ENCODE results near the gene ITPA. TPM values are rescaled to one million over a fixed set of nuclear protein-coding genes. Genes with fewer than 3 reads are reported as not detected.

The ITPA gene
- total RNA-seq, 1 experiment from 2014 or later: 117 TPM

DNA sequence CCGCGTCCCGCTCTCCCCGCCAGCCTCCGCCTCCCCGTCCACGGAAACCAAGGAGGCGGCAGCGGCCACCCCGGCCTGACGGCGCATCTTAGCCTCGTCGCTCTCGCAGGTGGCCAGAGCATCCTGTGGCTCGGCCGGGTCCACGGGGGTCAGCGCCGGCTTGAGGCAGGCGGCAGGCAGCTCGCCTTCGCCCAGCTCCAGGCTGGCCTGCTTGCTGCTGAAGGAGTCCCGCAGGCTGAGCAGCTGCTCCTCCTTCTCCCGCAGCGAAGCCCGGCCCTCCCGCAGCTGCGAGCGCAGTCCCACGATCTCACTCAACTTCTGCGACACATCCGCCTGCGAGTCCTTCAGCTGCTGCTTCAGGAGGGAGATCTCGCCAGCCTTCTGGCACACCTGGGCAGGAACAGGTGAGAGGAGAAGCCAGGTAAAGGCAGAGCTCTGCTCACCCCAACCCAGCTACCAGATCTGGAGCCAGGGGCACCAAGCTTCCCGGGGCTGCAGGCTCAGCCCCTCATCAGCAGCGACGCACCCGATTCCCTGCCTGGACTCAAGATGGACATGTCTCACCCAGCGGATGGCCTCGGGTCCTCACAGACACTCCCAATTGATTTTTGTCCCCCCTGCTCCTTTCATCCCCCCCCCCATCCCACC, 44.4 kb upstream of the ITPA start:
- peak overlapping the region; percentile 57 for H3K4me3 ChIP-seq (ENCODE audit: low read length)
- peak overlapping the region; percentile 76 for H2AFZ ChIP-seq (ENCODE audit: low read length)
- H3K79me2 ChIP-seq (ENCODE audit: low read length): peaks cover 2% of the 10 kb centered on the region
- no peaks in the 10 kb centered on the region for H3K36me3 ChIP-seq (ENCODE audit: low read depth, low read length)
- H3K9ac ChIP-seq (ENCODE audit: low read length): no peak overlapping the region
- no peaks in the 10 kb centered on the region; the same call in 1 of the 2 replicates for H3K4me1 ChIP-seq (ENCODE audit: insufficient read depth, low read length)
- peak overlapping the region; percentile 79 for H3K4me2 ChIP-seq (ENCODE audit: low read length)
- no peaks in the 10 kb centered on the region for H3K9me3 ChIP-seq (ENCODE audit: low read length)
- no peak for DNase-seq
- ATAC-seq: peak; percentile 41
- H3K27me3 ChIP-seq (ENCODE audit: low read length): no peaks in the 10 kb centered on the region
- H3K9me2 ChIP-seq (replicated peaks; ENCODE audit: low read length): no peaks in the 10 kb centered on the region
- no peaks in the 10 kb centered on the region for H3F3A ChIP-seq (ENCODE audit: low read length, unreplicated experiment)
- no TSS peak for BruUV-seq (replicated peaks)
- ChIA-PET POLR2A (ENCODE audit: unreplicated experiment) (interaction anchor here (0.5 kb wide), 1 partner anchor 42 kb away, joined by 3 read pairs; no protein-coding TSS in a partner anchor), CTCF (no interaction called here)
- H4K20me1 ChIP-seq (ENCODE audit: low read length): no peaks in the 10 kb centered on the region
- TF ChIP-seq EZH2phosphoT487 (IDR thresholded peaks at IDR 0.05; ENCODE audit: borderline replicate concordance, low read length) (no peak), CTCF (conservative IDR thresholded peaks at IDR 0.05; ENCODE audit: low read depth, low read length) (no peak), EZH2 (IDR thresholded peaks at IDR 0.05; ENCODE audit: low read length, unreplicated experiment) (no peak)
- no peak overlapping the region for H3K27ac ChIP-seq (ENCODE audit: low read length)
- intact Hi-C loops (cut with micrococcal nuclease): no loop called here

- peak overlapping the region; percentile 57; the same call in 1 of the 2 replicates for H3K4me3 ChIP-seq (ENCODE audit: low read length)
Measured at GRCh38 chr20:3165473-3166337, 43.6 kb upstream of the ITPA start.

More at GRCh38 chr20:3165473-3166337, 43.6 kb upstream of the ITPA start:
- no peaks in the 10 kb centered on the region for H3K9me2 ChIP-seq (replicated peaks; ENCODE audit: low read length)
- no peak for TF ChIP-seq EZH2 (IDR thresholded peaks at IDR 0.05; ENCODE audit: low read length, unreplicated experiment)
- TF ChIP-seq CTCF (conservative IDR thresholded peaks at IDR 0.05; ENCODE audit: low read depth, low read length): no peak
- ATAC-seq (peak; percentile 60), DNase-seq (peak; percentile 35)
- no peak overlapping the region for H3K9ac ChIP-seq (ENCODE audit: low read length)
- no peaks in the 10 kb centered on the region for H3K27me3 ChIP-seq (ENCODE audit: low read length)
- H3F3A ChIP-seq (ENCODE audit: low read length, unreplicated experiment): no peaks in the 10 kb centered on the region
- no peaks in the 10 kb centered on the region; the same call in 1 of the 2 replicates for H3K4me1 ChIP-seq (ENCODE audit: insufficient read depth, low read length)
- H3K27ac ChIP-seq (ENCODE audit: low read length): no peak overlapping the region
- H3K4me2 ChIP-seq (ENCODE audit: low read length): peak overlapping the region; percentile 79; the same call in 1 of the 2 replicates
- H3K9me3 ChIP-seq (ENCODE audit: low read length): no peaks in the 10 kb centered on the region
- no peaks in the 10 kb centered on the region for H3K79me2 ChIP-seq (ENCODE audit: low read length)
- intact Hi-C loops (cut with micrococcal nuclease): no loop called here
- peak overlapping the region; percentile 76 for H2AFZ ChIP-seq (ENCODE audit: low read length)
- H3K36me3 ChIP-seq (ENCODE audit: low read depth, low read length): no peaks in the 10 kb centered on the region
- CTCF ChIA-PET: no interaction called here
- no TSS peak for BruUV-seq (replicated peaks)
- H4K20me1 ChIP-seq (ENCODE audit: low read length): no peaks in the 10 kb centered on the region
- POLR2A ChIA-PET (ENCODE audit: unreplicated experiment): interaction anchor here (0.6 kb wide), 1 partner anchor 80 kb away, joined by 38 read pairs; no protein-coding TSS in a partner anchor

Data from PC-3 (cell line).